NCI-H1417 treated with DMSO at 0.1 percent for 48 hours (cell line): Measurements from ENCODE around the gene BUB1B.

Experiments
- DNase-seq: peaks from one replicate; lab custom pipeline; 2025; lab: John Stamatoyannopoulos, UW

BUB1B gene

DNA sequence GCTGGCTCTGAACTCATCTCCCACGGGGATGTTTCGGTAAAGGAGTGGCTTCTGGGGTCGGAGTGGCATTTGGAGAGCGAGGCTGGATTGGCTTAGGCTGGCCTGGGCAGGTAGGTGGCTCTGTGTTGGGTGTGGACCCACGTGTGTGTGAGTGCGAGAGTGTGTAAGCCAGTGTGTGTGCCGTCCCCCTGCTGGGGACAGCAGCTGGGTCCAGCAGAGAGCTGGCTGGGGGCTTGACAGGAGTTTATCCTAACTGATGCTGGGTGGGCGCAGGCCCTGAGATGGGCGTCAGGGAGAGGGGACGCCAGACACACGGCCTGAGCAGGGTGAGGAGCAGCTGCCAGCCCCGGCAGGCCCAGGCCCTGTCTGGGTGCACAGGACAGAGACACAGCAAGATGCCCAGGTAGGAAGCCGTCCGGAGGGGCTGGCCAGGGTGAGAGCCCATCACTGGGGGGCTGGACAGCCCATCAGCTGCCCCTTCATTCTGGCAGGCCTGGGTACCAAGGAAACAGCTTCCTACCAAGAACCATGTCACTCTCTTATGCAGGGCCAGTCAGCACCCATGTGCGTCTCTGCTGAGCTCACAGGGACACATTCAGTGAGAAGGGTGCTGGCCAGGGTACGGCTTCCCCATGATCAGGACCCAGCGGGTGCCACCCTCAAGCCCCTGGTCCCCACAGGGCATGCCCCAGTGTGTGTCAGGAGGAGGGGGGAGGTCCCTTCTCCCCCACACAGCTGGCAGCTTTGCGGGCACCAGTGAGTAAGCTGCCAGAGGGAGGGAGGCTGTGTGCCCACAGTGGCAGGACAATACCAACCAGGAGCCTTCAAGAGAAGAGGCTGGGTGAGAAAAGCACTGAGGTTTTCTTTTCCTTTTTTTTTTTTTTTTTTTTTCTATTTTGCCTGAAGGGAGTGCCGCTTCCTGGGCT is 79.1 kb downstream of the BUB1B start:
- DNase-seq = no peak

DNA sequence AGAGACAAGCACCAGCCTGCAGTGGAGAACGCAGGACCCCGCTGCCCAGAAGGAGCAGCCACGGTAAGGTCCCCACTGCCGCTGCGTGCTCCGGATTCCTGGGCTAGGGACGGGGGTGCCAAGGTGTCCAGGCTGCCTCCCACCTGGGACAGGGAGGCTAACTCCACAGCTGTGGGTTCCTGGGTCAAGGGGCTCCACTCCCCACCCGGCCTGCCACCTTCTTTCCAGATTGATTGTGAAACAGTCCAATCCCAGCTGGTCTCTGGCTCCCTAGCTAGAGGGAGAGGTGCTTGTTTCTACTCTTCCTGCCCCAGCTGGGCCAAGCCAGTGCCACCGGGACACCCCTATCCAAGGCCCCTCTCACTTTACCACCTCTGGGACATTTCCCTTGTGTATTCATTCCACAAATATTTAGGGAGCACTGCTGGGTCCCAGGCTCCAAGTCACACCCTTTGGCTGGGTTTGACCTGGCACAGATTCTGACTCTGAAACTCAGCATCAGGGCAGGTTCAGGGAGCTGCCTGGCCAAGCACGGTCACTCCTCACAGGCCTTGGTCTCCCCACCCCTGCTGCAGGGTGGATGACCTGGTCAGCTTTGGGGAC is 79.9 kb downstream of the BUB1B start:
- DNase-seq = no peak

DNA sequence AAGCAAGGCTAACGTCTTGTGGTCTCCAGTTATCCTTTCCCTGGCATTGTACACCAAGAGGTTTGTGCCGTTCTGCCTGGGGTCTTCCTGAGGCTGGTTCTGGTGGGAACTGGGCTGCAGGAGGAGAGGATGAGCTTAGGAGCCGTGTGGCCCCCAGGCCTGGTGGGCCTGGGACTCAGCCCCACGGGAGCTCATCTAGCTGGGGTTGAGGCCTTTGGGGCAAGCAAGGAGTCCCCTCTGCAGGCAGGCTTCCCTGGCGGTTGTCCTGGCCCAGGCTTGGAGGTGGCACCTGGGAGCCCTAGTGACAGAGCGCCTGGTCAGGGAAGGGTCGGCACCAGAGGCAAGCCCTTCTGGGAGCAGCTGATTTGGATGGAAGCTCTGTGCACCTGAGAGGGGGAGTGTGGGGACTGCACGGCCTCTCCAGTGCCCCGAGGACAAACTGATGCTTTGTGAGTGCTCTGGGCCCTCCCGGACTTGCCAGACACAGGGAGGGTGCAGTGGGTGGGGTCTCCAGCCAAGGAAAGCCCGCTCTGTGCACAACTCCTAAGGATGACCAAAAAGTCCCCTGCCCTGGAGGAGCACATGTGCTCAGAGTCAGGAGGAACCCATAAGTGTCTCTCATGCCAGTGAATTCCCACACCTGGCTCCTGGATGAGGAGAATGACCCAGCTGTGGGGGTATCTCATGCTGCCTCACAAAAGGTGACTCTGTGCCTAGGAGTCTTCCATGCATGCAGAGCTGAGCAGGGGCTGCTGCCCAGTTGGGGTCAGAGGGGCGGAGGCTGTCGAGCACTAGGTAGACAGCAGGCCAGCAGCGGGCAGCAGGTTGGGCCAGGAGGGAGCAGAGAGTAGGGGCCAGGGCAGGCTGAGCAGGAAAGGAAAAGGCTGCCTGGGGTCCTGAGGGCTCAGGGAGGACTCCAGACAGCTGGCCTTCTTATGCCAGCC is 80.7 kb downstream of the BUB1B start:
- DNase-seq = no peak

DNA sequence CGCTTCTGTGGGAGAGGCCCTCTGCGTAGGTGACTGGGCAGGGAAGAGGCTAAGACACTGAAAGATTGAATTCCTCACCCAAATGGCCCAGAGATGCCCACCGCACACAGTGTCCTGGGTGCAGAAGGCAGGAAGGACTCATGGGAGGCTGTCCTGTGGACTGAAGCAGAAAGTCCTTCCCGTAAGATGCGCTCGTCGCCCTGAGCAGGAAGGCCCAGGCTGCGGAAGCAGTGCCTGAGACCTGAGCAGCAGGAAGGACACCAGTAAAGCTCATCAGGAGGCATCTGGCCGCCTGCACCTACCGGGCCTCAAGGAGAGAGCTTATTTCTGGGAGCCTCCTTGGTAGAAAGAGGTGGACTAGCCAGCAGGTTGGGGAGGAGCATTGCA is 81.3 kb downstream of the BUB1B start:
- no peak for DNase-seq

DNA sequence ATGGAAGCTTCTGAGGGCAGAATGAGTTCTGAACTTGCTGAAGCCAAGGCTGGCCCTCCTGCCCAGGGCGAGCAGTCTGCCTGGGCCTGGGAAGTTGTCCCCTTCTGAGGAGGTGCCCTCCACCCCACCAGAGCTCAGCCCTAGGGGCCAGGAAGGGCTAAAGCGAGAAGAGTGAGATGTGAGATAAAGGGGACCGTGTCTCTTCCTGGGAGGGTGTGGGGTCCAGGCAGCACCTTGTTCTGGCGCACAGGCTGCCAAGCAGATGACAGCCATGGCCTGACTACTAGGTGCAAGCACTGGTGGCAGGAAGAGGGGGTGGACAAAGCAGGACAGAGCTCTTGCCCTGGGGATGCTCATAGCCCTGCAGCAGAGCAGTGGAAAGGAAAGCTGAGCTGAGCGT is 81.7 kb downstream of the BUB1B start:
- no peak for DNase-seq

DNA sequence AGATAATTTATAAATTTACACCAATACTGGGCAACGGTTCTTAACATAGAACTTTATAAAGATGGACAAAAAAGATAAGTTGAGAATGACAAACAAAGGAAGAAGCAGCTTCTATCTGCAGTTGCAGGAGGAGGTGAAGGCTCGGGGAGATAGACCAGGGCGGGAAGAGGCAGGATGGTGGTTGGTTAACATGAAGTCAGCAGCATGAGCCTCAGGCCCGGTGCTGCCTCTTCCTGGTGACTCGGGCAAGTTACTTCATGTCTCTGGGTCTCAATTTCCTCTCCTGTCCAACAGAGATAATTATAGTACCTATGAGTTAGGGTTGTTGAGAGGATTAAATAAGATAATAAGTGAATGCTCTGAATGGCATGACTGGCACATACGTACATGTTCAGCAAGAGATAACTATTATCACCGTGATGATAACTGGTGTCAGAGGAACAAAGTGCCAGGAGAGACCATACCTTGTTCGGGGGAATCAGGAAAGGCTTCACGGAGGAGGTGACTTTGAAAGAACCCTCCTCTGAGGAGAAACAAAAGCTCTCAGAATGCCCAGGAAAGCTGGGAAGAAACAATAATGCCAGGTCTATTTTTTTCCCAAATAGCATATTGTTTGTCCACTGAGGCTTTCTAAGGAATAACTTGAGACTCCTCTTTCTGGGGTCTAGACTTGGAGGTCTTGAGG is 82.4 kb downstream of the BUB1B start:
- no peak for DNase-seq

DNA sequence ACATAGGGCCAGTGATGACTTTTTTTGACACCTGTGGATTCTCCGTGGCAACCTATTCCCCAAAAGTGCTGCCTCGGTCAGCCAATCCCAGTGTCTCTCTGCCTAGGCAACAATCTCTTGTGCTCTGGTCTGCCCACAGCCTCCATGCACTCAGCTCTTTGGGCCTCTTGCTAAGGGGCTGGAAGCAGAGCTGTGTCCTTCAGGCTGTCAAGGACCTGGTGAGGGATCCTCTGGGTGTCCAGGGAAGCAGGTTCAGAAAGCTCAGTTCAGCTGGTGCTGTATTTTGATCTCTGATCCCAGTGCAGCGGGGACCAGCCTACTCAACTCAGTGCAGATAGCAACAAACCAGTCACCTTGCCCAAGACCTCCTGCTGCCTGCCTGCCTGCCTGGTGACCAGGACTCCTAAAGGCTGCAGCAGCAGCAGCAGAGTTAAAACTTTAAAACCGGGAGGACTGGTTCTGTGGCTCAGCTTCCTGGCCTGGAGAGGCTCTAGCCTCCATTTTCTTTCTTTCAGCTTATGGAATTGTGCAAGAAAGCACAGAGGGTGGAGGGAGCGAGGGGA is 84.2 kb downstream of the BUB1B start:
- no peak for DNase-seq

DNA sequence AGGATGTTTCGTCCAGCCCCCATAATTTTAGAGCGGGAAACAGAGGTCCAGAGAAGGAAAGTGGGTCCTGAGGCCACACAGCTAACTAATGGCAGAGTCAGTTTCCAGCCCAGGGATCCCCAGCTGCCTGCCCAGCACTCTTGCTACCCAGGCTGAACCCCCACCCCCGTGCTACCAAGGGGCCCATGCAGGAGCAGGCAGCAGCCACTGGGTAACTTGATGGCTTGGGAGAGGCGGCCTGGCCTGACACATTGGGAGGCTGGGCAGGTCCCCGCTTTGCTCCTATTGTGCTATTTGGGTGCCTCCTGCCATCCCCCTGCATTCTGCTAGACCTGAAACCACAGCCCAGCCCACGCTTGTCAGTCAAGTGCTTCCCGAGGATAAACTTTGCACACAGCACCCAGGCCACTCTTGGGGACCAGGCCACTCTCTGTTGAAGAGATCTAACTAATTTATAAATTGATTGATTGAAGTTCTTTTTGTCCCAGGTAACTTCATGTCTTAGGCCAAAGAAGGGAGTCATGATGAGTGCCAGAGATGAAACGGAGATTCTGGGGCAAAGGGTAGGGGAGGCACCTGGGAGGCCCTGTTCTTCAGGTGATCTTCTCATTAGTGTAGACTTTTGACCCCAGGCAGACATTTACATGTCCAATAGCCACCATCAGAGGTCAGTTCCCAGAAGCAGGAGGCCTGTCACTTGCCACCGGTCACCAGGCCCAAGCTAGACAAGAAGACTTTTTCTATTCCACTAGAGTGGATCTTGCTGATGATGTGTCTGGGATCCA is 85.0 kb downstream of the BUB1B start:
- no peak for DNase-seq

DNA sequence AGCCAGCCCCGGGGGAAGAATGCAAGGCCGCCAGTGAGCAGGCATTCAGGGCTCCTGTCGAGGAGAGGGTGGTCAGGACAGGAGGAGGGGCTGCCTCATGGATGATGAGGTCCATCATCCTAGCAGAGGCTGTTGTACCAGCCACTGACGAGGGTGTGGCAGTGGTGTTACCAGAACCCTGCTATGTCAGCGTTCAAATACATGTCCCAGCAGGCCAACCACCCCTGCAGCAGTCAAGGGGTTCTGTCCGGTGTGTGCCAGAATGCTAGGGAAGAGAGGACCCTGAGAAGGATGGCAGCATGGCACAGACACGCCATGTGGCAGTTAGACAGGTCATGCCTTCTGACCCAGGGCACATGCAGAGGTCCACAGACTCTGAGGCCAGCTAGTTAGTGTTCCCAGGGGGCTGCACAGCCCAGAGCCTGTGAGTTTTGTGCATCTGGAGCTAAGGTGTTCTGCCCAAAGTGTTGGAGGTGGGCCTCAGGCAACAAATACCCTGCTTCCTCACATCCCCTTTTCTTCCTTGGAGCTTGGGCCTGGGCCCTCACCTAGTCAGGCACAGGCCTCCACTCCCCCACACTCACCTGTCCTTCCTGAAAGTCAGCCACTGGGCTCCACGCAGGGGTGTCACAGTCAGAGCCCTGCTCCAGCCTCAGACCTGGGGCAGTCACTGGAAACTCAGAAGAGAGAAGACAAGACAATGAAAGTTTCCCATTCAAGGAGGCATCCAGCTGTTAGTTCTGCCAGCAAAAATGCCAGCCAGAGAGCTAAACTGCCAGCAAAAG is 85.8 kb downstream of the BUB1B start:
- DNase-seq = no peak

DNA sequence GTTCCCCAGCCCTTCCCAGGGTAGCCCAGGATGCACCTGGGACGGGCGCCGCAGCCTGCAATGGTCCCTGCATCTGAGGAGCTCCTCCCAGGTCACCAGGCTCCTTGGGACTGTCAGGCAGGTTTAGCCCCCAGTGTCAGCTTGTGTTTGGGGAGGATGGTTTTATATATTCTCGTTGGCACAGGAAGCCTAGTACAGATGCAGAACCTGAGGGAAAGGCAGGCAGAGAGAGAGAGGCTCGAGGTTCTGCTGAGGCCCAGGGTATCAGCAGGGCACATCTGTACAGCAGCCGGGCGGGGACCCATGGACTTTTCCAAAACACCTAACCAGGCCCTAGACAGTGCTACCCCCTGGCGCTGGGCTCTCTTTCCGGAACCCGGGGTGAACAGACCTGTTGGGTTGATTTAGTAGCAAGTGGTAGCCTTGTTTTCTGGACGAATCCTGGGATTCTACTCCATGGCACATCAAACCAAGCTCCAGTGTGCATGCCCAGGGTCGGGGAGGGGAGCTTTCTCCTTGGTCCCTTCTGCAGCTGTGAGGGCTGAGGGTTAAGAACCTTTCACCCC is 86.6 kb downstream of the BUB1B start:
- DNase-seq = no peak

DNA sequence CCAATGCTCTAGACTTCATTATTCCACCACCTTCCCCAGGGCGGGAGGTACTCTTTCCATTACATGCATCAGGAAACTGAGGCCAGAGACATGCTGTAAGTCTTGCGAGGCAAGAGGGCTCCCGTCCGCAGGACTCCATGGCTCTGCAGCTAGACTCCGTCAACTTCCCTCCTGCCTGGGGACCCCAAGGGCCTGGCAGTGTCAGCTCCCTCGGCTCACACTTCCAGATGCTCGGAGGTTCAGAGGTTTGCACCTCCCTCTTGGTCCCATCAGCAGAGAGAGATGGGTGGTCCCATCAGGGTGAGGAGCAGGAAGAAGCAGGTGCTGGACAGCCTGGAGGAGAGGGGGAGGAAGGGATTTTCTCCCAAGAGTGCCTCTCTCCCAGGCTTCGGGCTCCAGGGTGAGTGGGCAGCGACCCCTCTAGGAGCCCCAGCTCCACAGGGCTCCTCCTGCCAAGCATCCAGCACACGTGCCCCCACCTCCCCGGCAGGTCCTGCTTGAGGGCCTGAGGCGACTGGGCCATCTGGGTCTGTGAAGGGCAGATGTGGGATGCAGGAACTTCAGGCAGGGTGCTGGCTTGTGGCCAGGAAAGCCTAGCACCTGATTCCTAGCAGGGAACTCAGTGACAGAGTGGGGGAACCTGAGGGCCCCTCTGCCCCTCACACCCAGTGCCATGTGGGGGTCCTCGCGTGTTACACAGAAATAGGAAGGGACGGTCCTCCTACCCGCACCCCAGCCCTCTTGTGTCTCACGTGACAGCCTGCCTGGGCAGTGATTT is 87.3 kb downstream of the BUB1B start:
- no peak for DNase-seq

DNA sequence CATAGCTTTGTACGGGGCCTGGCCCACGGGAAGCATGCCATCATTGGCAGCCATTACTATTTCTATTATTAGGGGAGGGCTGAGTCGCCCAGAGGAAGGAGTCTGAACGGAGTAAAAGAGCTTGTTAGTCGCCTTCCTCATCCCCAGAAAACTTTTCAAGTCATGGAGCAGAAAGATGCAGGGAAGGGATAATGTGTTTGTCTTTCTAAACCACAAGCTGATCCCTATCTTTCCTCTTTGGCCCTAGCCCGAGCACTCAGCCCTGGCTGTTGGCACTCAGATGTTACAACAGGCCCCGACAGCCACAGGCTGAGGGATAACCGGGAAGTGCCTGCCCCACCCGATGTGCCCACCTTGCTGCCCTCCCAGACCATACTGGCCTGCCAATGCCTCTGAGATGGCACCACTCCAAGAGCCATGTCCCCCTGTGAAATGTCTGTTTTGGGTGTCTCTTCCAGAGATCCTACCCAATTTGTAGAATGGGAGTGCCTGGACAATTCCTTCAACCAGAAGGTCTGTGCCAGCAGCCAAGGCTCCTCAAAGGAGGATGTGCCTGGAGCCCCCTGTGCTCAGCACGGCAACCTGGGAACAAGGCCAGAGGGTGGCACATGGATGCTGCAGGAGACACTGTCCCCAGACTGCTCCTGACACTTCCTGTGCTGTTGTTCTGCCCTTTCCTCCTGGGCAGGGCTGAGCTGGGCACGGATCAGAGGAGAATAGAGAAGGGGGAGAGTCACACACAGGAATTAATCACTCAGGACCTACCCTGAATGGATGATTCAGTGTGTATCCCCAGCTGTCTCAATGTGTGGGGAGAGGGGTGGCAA is 88.8 kb downstream of the BUB1B start:
- no peak for DNase-seq

DNA sequence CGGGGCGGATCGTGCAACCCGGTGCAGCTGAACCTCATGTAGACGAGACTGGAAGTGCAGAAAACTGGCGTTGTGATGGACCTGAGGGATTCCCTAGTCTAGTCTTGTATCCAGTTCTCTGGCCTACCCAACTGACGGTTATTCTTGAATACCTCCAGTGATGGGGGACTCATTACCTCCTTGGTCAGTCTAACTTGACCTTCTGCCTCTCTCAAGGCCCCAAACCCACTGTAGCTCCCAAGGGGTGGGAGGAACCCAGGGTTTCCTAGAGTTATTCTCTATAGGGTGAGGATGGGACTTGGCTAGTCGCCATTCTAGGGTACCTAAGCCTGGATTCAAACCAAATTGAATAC is 89.4 kb downstream of the BUB1B start:
- no peak for DNase-seq

DNA sequence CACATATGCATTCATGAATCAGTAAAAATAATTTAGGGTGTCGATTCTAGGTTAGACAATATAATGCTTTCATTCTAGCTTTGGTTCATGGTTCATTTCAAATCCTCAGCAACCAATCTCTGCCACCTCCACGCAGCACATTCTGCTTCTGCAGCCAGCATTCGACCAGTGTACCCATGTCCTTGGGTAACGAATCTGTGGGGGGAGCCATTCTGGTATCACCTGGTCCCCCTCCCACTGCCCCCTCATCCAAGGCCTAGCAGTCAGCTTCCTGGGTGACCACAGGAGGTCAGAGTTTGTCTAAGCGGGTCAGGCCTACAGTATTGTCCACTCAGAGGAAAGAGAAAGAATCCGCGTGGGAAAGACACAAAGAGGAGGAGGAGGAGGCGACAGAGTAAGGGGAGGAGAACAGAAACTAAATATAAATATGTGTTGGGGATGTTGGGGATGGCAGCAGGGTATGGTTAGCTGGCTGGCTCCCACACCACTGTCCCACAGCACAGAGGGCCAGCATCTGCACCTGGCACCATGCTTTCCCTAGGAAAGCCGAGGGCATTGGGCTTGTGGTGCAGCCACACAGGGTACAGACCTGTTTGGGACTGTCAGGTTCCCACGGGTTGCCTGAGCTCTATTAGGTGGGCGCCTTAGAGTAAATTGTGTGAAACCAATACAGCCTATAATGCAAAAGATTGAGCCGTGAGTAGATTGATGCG is 90.1 kb downstream of the BUB1B start:
- no peak for DNase-seq

DNA sequence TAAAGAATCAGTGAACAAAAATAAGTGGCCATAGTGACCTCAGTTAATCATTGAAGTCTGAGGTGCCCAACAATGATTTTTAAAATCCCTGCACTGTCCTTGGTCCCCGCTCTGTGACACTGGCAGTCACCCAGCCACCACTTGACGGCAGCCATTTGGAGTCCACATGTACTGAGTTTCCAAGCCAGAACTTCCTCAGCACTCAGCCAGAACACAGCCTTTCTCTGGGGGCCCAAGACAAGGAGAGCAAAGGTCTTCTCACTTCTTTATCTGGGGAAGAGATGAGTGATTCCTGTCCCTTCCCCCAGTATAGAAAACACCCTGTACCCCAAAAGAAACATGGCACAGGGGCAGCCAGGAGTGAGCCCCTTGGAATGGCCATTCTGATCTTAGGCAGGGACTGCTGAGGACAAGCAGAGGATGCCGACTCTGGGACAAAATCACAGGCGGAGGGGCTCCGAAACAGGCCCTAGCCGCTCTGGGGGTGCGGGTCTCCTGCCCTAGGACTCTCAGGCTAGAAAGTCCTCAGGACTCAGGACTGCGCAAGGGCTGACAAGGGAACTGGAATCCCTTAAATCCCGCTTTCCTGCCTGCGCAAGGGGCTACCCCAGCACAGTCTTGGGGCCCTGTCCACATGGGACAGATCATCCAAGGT is 90.7 kb downstream of the BUB1B start:
- DNase-seq = no peak

DNA sequence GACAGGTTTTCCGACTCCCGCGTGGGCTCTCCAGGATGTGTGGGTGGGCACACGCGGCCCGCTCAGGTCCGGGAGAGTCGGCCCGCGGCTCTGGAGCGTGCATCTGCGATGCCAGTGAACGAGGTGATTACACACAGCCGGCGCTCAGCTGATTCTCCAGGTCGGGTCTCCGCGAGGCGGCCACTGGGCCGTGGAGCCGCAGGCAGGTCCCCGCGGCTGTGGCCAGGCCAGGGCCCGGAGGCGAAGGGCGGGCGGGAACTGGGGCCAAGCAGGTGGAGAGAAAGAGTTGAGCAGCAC is 91.2 kb downstream of the BUB1B start:
- no peak for DNase-seq
